Adrenal gland (tissue), 5 donors: ENCODE measurements around the gene RAP2C.

Experiments used
- POLR2A ChIP-seq, 2 donors: fragments of 450-650 bp; IDR thresholded peaks; one replicate each; pipeline ENCODE4 v1.6.1; 2017; ENCODE audit warnings: antibody characterized with exemption in 2 of 2, mild to moderate bottlenecking in 2 of 2, moderate library complexity in 1 of 2
- TF ChIP-seq, protein P1 (sequence below), 6 experiments: fragments of 450-650 bp in 4 of 6; fragments of 200-600 bp in 2 of 6; sonication (generic) in 1 of 6; IDR thresholded peaks; 1 replicate in 5 of 6; 2 replicates in 1 of 6; pipeline versions ENCODE4 v1.5.1 to v1.8.0; 2016 to 2021; ENCODE audit warnings: antibody characterized with exemption in 6 of 6, mild to moderate bottlenecking in 2 of 6, moderate library complexity in 1 of 6
- donor health status: DM: no; HTN: no; CAD: no.

DNA sequence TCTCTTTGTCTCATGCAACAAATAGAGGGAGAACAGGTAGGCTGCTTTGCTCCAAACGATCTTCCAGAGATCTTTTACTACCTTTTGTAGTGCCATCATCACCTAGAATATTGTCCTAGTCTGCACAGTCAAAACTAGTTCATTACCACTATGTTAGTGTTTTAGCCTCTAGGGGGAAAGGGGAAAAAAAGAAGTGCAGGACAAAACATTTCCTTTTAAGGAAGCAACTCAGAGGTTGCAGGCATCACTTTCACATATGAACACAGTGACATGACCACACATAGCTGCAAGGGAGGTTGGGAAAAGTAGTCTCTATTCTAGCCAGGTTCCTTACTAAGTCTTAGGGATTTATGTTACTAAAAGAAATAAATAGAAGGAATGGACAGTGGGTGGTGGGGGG lies 39.3 kb upstream of the RAP2C start:
- TF ChIP-seq, protein P1, sequence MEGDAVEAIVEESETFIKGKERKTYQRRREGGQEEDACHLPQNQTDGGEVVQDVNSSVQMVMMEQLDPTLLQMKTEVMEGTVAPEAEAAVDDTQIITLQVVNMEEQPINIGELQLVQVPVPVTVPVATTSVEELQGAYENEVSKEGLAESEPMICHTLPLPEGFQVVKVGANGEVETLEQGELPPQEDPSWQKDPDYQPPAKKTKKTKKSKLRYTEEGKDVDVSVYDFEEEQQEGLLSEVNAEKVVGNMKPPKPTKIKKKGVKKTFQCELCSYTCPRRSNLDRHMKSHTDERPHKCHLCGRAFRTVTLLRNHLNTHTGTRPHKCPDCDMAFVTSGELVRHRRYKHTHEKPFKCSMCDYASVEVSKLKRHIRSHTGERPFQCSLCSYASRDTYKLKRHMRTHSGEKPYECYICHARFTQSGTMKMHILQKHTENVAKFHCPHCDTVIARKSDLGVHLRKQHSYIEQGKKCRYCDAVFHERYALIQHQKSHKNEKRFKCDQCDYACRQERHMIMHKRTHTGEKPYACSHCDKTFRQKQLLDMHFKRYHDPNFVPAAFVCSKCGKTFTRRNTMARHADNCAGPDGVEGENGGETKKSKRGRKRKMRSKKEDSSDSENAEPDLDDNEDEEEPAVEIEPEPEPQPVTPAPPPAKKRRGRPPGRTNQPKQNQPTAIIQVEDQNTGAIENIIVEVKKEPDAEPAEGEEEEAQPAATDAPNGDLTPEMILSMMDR (IDR thresholded peaks at IDR 0.05): no peak
- no peak for TF ChIP-seq POLR2A (IDR thresholded peaks at IDR 0.05)
